ENCODE measurements around the gene COPG1. TPM values are rescaled to one million over a fixed set of nuclear protein-coding genes. Genes with fewer than 3 reads are reported as not detected.

The COPG1 gene
- total and polyA plus RNA-seq, 9 of the 15 experiments (the other 6 are each of a cell fraction or from before 2014, with no cell fraction given): 40.3 to 105 (median 62.4) TPM

- peak in 1 of 2 experiments; percentile 56; a peak in 1 of 4 replicates for TF ChIP-seq NONO (IDR thresholded peaks at IDR 0.05; ENCODE audit: low read depth in 2 of 2, low read length in 1 of 2)
- no peak for TF ChIP-seq KHSRP (IDR thresholded peaks at IDR 0.05)
- TF ChIP-seq, protein P1, sequence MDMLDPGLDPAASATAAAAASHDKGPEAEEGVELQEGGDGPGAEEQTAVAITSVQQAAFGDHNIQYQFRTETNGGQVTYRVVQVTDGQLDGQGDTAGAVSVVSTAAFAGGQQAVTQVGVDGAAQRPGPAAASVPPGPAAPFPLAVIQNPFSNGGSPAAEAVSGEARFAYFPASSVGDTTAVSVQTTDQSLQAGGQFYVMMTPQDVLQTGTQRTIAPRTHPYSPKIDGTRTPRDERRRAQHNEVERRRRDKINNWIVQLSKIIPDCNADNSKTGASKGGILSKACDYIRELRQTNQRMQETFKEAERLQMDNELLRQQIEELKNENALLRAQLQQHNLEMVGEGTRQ (CRISPR knock-in tag; IDR thresholded peaks at IDR 0.05): no peak
- no peak for TF ChIP-seq PTTG1 (tag; IDR thresholded peaks at IDR 0.05; ENCODE audit: low read depth)
- TF ChIP-seq HMGXB4 (CRISPR knock-in tag; IDR thresholded peaks at IDR 0.05): no peak
- TF ChIP-seq POLR3A (IDR thresholded peaks at IDR 0.05; ENCODE audit: borderline replicate concordance, extremely low read depth, insufficient read depth, insufficient read length): no peak
- TF ChIP-seq ZNF316 (IDR thresholded peaks at IDR 0.05): no peak
- TF ChIP-seq FOSL1 (tag; conservative IDR thresholded peaks at IDR 0.05): 0 out of 2 replicates have a peak, but pooled peaks have one; percentile 27
- TF ChIP-seq, protein P2, sequence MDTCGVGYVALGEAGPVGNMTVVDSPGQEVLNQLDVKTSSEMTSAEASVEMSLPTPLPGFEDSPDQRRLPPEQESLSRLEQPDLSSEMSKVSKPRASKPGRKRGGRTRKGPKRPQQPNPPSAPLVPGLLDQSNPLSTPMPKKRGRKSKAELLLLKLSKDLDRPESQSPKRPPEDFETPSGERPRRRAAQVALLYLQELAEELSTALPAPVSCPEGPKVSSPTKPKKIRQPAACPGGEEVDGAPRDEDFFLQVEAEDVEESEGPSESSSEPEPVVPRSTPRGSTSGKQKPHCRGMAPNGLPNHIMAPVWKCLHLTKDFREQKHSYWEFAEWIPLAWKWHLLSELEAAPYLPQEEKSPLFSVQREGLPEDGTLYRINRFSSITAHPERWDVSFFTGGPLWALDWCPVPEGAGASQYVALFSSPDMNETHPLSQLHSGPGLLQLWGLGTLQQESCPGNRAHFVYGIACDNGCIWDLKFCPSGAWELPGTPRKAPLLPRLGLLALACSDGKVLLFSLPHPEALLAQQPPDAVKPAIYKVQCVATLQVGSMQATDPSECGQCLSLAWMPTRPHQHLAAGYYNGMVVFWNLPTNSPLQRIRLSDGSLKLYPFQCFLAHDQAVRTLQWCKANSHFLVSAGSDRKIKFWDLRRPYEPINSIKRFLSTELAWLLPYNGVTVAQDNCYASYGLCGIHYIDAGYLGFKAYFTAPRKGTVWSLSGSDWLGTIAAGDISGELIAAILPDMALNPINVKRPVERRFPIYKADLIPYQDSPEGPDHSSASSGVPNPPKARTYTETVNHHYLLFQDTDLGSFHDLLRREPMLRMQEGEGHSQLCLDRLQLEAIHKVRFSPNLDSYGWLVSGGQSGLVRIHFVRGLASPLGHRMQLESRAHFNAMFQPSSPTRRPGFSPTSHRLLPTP (IDR thresholded peaks at IDR 0.05; ENCODE audit: borderline replicate concordance, extremely low read depth, insufficient read length): no peak
- no peak for TF ChIP-seq ZHX1 (conservative IDR thresholded peaks at IDR 0.05; ENCODE audit: low read length)
- no peak for TF ChIP-seq BMI1 (IDR thresholded peaks at IDR 0.05; ENCODE audit: low read length)
- TF ChIP-seq, protein P3, sequence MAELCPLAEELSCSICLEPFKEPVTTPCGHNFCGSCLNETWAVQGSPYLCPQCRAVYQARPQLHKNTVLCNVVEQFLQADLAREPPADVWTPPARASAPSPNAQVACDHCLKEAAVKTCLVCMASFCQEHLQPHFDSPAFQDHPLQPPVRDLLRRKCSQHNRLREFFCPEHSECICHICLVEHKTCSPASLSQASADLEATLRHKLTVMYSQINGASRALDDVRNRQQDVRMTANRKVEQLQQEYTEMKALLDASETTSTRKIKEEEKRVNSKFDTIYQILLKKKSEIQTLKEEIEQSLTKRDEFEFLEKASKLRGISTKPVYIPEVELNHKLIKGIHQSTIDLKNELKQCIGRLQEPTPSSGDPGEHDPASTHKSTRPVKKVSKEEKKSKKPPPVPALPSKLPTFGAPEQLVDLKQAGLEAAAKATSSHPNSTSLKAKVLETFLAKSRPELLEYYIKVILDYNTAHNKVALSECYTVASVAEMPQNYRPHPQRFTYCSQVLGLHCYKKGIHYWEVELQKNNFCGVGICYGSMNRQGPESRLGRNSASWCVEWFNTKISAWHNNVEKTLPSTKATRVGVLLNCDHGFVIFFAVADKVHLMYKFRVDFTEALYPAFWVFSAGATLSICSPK (IDR thresholded peaks at IDR 0.05; ENCODE audit: borderline replicate concordance): no peak
- no peak for TF ChIP-seq HES1 (IDR thresholded peaks at IDR 0.05; ENCODE audit: low read depth)
These were observed 29.8 kb downstream of the COPG1 start (continued) for GRCh38 chr3:129278966-129279906.

All from K562 (cell line).